Measurements from ENCODE around the gene MYO3B.

MYO3B gene

DNA sequence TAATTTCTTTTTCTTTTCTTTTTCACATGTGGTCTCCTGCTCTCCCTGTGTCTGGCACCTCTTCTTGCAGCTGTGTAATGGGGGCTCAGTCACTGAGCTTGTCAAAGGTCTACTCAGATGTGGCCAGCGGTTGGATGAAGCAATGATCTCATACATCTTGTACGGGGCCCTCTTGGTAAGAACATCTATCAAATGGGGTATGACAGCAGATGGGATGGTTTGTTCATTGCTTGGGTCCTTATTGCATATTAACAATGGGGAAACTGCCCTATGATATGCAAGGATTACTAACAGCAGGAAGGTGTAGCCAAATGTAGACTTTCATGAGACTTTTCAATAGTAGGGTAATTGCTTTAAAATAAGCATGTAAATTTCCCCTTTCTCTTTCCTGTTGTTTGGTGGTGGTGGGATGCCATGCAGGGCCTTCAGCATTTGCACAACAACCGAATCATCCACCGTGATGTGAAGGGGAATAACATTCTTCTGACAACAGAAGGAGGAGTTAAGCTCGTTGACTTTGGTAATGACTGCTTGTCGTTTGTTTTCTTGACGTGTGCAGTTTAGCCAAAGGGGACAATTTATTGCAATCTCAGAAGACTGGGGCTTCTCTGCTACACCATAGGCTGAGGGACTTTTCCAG lies 36.5 kb downstream of the MYO3B start:
- Mint-ChIP-seq H3K4me1 (ENCODE audit: low read depth) (peaks cover 4% of the 10 kb centered on the region), H3K27me3 (no peaks in the 10 kb centered on the region)

DNA sequence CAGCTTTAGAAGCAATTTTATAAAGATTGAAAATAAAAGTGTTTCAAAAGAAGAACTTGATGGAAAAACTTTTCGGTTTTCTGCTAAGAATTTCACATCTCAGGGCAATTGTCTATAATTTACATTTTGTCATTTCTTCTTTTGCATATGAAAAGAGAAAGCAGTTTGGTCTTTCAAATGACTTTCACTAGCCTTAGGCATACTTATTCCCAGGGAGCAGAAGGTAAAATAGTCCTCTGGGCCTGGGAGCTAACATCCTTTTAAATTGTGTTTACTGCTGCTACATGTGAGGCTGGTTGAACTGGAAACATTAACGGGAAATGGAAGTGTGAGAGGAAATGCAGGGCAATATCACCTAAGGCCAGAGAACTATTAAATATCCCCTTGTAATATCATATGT lies 37.1 kb downstream of the MYO3B start:
- Mint-ChIP-seq H3K9me3 (ENCODE audit: low read depth) (no peaks in the 10 kb centered on the region), H3K27me3 (no peaks in the 10 kb centered on the region), H3K4me1 (ENCODE audit: low read depth) (peaks cover 4% of the 10 kb centered on the region)

More for the DNA sequence above, 36.5 kb downstream of the MYO3B start:
- H3K36me3 Mint-ChIP-seq: no peaks in the 10 kb centered on the region
- H3K27ac Mint-ChIP-seq: no peak overlapping the region
- H3K9me3 Mint-ChIP-seq (ENCODE audit: low read depth): no peaks in the 10 kb centered on the region
- no peak overlapping the region for H3K4me3 Mint-ChIP-seq

DNA sequence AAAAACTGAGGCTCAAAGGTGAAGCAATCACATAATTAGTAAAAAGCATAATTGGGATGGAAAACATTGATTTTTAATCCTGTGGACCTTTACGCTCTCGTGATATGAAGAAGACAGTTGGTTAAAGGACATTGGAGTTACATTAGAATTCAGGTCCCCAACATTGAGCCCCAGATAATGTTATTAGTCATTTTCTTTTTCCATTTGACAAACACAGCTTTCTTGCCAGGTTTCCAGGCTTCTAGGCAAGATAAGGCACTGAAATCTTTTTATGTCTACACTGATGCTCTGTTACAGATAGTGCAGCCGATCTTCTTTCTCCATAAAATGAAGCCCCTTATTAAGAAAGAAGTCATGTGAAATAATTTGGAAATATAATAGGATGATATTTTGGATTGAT lies 38.5 kb downstream of the MYO3B start:
- H3K9me3 Mint-ChIP-seq (ENCODE audit: low read depth): no peaks in the 10 kb centered on the region
- no peaks in the 10 kb centered on the region for H3K27me3 Mint-ChIP-seq
- H3K4me3 Mint-ChIP-seq: no peak overlapping the region
- H3K36me3 Mint-ChIP-seq: no peaks in the 10 kb centered on the region
- peaks cover 4% of the 10 kb centered on the region for H3K4me1 Mint-ChIP-seq (ENCODE audit: low read depth)
- H3K27ac Mint-ChIP-seq: no peak overlapping the region

More for the DNA sequence above, 37.1 kb downstream of the MYO3B start:
- H3K36me3 Mint-ChIP-seq: no peaks in the 10 kb centered on the region
- no peak overlapping the region for H3K4me3 Mint-ChIP-seq
- no peak overlapping the region for H3K27ac Mint-ChIP-seq

DNA sequence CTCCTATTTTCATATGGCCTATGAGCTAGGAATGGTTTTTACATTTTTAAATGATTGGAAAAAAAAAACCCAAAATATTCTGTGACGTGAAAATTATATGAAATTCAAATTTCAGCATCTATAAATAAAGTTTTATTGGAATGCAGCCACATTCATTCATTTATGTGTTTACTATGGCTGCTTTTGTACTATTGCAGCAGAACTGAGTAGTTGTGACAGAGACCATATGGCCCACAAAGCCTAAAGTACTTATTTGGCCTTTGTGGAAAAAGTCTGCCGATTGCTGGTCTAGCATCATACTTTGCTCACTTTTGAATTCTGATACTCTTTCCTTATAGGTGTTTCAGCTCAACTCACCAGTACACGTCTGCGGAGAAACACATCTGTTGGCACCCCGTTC lies 39.0 kb downstream of the MYO3B start:
- H3K9me3 Mint-ChIP-seq (ENCODE audit: low read depth): no peaks in the 10 kb centered on the region
- no peaks in the 10 kb centered on the region for H3K27me3 Mint-ChIP-seq
- H3K4me1 Mint-ChIP-seq (ENCODE audit: low read depth): peaks cover 4% of the 10 kb centered on the region
- no peak overlapping the region for H3K27ac Mint-ChIP-seq
- no peaks in the 10 kb centered on the region for H3K36me3 Mint-ChIP-seq
- H3K4me3 Mint-ChIP-seq: no peak overlapping the region

DNA sequence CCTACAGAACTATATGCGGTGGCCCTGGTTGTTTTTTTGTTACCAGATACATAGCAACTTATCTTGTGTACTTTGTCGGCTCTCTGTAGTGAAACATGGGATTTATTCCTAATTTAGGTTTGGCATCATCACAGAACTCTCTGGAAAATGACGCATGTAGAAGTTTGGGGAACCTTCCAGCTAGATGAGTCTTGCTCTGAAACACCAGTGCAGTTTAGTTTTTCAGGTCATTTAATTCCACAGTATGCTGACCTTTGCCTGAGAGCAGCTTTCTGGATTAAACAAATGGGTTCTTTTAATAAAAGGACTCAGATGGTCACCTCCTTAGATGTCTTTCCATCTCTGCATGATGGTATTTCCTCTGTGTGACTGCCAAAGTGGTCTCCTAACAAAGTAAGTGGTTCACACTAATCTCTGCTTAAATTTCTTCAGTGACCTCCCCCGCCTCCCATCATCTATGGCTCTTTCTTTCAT lies 39.9 kb downstream of the MYO3B start:
- Mint-ChIP-seq H3K36me3 (no peaks in the 10 kb centered on the region), H3K9me3 (ENCODE audit: low read depth) (no peaks in the 10 kb centered on the region), H3K27ac (no peak overlapping the region), H3K27me3 (no peaks in the 10 kb centered on the region), H3K4me3 (no peak overlapping the region), H3K4me1 (ENCODE audit: low read depth) (peaks cover 4% of the 10 kb centered on the region)

DNA sequence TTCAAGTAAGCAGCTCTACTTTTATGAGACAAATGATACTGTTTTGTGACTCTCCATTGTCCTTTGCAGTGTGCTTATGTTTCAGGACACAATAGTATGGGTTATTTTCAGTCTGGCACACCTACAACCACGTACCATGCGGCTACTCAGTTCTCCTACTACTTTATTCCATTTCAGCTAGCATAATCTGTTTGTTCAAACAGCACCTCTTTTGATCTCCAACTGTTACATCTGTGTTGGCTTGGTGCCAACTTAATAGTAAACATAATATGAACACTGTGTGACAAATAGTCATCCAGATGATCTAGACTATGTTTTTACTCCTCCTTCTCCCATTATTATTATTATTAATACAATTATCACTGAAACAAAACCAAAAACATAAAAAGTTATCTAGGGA lies 40.5 kb downstream of the MYO3B start:
- H3K27ac Mint-ChIP-seq: no peak overlapping the region
- H3K4me3 Mint-ChIP-seq: no peak overlapping the region
- H3K9me3 Mint-ChIP-seq (ENCODE audit: low read depth): no peaks in the 10 kb centered on the region
- H3K27me3 Mint-ChIP-seq: no peaks in the 10 kb centered on the region
- H3K4me1 Mint-ChIP-seq (ENCODE audit: low read depth): no peaks in the 10 kb centered on the region
- no peaks in the 10 kb centered on the region for H3K36me3 Mint-ChIP-seq

DNA sequence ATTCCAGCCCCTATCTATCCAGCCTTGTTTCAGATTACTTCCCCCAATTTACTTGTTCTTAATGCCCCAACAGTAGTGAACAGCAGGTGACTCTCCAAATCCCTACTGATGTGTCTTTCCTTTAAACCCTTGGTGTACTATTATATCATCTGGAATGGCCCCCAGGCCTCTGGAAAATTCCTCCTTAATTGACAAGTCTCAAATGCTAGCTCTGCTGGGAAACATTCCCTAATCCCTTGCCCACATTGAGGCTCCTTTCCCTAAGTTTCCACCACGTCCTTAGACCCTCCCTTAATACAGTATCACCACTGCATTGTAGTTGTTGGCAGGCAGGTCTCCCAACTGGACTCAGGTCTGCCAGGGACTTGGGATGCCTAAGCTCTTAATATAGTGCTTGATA lies 41.0 kb downstream of the MYO3B start:
- no peaks in the 10 kb centered on the region for H3K27me3 Mint-ChIP-seq
- no peak overlapping the region for H3K4me3 Mint-ChIP-seq
- no peaks in the 10 kb centered on the region for H3K9me3 Mint-ChIP-seq (ENCODE audit: low read depth)
- H3K36me3 Mint-ChIP-seq: no peaks in the 10 kb centered on the region
- H3K4me1 Mint-ChIP-seq (ENCODE audit: low read depth): no peaks in the 10 kb centered on the region
- no peak overlapping the region for H3K27ac Mint-ChIP-seq

DNA sequence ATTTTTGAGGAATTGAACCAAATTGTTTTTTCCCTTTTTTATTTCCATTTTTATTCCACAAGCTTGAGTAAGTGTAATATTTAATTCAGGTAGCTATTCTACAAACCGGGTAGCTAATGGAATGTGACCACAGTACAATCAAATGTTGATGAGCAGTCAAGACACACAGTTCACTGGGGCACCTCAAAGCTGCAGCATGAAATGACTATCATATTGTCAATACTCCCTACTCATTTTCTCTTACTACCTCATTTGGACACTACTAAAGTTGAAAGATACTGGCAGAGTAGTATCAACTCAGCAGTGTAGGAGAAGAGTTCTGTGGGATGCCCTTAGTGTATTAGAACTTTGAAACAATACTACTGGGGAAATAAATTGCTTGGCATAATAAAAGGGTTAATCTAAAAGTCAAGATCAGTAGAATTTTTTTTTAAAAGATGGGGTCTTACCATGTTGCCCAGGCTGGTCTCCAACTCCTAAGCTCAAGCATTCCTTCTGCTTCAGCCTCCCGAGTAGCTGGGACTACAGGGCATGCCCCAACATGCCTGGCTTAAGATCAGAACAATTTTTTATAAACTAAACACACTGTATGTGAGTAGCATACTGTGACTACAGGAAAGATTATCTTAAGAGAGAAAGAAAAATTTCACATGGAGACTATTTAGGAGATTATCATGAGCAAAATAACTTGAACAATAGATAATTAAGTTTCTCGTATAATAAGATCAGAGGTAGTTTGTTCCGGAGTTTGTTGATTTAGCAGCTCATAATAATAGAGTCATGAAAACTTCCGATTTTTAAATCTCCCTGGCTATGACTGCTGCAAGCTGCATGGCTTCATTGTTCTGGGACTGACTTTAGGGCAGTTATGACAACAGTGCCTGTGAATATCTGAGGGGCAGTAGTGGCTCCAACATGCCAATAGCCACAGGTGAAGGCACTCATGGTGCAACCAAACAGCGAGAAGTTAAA lies 43.7 kb downstream of the MYO3B start:
- H3K4me3 Mint-ChIP-seq: no peak overlapping the region
- H3K27me3 Mint-ChIP-seq: no peaks in the 10 kb centered on the region
- no peaks in the 10 kb centered on the region for H3K4me1 Mint-ChIP-seq (ENCODE audit: low read depth)
- H3K36me3 Mint-ChIP-seq: no peaks in the 10 kb centered on the region
- no peak overlapping the region for H3K27ac Mint-ChIP-seq
- no peaks in the 10 kb centered on the region for H3K9me3 Mint-ChIP-seq (ENCODE audit: low read depth)

DNA sequence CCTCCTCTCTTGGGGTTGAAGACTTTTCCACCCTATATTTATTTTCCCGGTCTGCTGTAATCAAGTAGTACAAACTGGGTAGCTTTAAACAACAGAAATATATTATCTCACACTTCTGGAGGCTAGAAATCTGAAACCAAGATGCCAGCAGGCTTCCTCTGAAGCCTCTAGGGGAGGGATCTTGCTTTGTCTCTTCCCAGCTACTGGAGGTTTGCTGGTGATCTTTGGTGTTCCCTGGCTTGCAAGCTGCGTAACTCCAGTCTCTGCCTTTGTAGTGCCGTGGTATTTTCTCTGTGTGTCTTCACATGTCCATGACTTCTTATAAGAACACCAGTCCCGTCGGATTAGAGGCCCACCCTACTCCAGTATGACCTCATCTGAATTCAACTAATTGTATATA lies 44.4 kb downstream of the MYO3B start:
- no peak overlapping the region for H3K27ac Mint-ChIP-seq

DNA sequence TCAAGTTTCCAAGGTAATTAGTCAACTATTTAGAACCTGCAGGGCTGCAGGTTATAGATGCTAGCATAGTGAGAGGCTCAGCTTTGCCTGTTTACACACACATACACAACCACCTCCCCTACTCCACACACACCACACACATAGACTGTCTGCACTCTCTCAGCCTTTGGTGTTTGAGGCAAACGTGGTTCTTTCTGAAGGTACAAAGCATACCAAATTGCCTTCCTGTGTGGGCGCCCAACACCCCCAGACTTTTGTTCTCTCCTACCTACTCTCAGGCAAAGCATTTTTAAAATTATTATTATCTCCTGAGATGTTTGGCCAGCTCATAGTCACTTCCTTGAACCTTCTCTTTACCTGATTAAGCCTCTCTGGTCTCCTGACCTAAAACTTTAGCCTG lies 44.9 kb downstream of the MYO3B start:
- Mint-ChIP-seq H3K4me3 (no peak overlapping the region), H3K27ac (no peak overlapping the region)

More for the DNA sequence above, 44.4 kb downstream of the MYO3B start:
- no peak overlapping the region for H3K4me3 Mint-ChIP-seq
- no peaks in the 10 kb centered on the region for H3K27me3 Mint-ChIP-seq
- H3K9me3 Mint-ChIP-seq (ENCODE audit: low read depth): no peaks in the 10 kb centered on the region
- no peaks in the 10 kb centered on the region for H3K36me3 Mint-ChIP-seq
- H3K4me1 Mint-ChIP-seq (ENCODE audit: low read depth): no peaks in the 10 kb centered on the region

DNA sequence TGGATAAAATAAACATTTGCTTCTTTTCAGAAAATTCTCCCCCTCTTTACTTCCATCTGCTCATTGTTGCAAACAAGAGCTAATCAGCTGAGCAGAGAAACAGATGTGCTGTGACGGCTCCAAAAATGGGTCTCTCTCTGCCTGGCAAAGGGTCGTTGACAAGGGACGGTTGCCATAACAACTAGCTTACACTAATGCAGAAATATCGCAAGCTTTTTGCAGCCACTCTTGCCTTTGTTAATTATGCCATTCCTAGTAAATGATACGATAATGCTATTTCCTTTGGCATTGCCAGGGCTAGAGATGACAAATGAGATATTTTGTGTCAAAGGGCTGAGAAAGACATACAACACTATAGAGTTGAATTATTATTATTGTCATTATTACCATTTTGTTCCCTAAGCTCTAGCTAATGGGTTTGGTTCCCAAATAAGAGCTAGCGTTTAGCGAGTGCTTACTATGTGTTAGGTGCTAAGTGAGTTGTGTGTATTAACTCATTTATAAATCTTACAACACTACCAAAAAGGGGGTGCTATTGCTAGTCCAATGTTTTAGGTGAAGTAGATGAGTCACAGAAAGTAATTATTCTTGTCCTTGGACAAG lies 46.8 kb downstream of the MYO3B start:
- no peaks in the 10 kb centered on the region for H3K9me3 Mint-ChIP-seq (ENCODE audit: low read depth)
- no peaks in the 10 kb centered on the region for H3K4me1 Mint-ChIP-seq (ENCODE audit: low read depth)
- no peak overlapping the region for H3K27ac Mint-ChIP-seq
- H3K4me3 Mint-ChIP-seq: no peak overlapping the region
- no peaks in the 10 kb centered on the region for H3K36me3 Mint-ChIP-seq
- peaks cover 2% of the 10 kb centered on the region for H3K27me3 Mint-ChIP-seq

More for the DNA sequence above, 44.9 kb downstream of the MYO3B start:
- Mint-ChIP-seq H3K27me3 (no peaks in the 10 kb centered on the region), H3K4me1 (ENCODE audit: low read depth) (no peaks in the 10 kb centered on the region), H3K9me3 (ENCODE audit: low read depth) (no peaks in the 10 kb centered on the region), H3K36me3 (no peaks in the 10 kb centered on the region)

DNA sequence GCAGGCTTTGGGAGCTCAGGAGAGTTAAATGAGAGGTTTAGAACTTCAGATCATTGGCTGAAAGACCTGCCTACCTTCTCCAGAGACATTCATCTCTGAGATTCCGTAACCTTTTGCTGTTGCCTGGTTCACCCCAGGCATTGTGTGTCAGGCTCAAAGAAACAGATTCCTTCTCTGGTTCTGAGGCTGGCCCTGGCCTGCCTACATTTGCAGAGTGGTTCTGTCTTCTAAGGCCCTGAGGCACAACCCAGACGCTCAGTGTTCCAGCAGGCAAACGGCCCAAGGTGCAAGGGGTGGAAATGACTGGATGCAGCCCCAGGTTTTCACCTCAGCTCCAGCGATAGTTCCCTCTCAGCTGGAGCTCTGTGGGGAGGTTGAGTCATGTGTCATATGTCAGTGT lies 48.3 kb downstream of the MYO3B start:
- Mint-ChIP-seq H3K9me3 (ENCODE audit: low read depth) (no peaks in the 10 kb centered on the region), H3K4me1 (ENCODE audit: low read depth) (no peaks in the 10 kb centered on the region), H3K36me3 (no peaks in the 10 kb centered on the region), H3K27ac (no peak overlapping the region), H3K4me3 (no peak overlapping the region), H3K27me3 (peaks cover 4% of the 10 kb centered on the region)

DNA sequence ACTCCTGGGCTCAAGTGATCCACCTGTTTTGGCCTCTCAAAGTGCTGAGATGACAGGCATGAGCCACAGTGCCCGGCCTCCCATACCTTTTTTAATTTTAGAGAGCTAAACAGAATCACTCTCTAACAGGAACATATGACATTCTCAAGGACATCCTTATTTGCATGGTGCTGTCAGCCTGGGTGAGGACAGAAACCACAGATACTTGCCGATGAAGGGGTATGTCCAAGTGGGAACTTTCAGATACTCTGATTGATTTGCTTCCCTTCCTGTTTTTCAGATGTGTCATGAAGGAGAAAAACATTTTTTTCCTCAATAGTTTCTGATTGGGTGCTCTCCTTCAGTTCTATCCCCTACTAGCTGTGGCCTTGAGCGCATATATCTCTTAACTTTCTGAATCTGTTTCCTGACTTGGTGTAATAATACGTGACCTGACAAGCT lies 49.6 kb downstream of the MYO3B start:
- Mint-ChIP-seq H3K9me3 (ENCODE audit: low read depth) (no peaks in the 10 kb centered on the region), H3K4me3 (no peak overlapping the region), H3K4me1 (ENCODE audit: low read depth) (no peaks in the 10 kb centered on the region), H3K27me3 (peaks cover 5% of the 10 kb centered on the region), H3K27ac (no peak overlapping the region), H3K36me3 (no peaks in the 10 kb centered on the region)

DNA sequence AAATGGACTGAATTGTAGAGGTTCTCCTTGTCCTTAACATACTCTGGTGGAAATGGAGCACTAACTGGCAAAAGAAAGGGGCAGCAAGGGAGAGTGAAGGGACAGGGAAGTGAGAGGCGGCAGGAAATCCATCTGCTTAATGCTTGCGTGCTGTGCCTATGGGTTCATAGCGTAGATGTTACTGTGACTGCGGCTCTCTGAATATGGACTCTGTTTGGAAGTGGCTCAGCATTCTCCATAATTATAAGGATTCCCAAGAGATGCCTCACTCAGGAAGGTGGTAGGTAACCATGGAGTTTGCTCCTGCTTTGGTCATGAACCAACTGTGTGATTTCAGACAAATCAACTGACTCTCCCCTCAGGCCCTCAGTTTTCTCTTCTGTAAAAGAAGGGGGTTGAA lies 50.0 kb downstream of the MYO3B start:
- Mint-ChIP-seq H3K27ac (no peak overlapping the region), H3K27me3 (peaks cover 5% of the 10 kb centered on the region), H3K9me3 (ENCODE audit: low read depth) (no peaks in the 10 kb centered on the region), H3K36me3 (no peaks in the 10 kb centered on the region), H3K4me3 (no peak overlapping the region), H3K4me1 (ENCODE audit: low read depth) (no peaks in the 10 kb centered on the region)

DNA sequence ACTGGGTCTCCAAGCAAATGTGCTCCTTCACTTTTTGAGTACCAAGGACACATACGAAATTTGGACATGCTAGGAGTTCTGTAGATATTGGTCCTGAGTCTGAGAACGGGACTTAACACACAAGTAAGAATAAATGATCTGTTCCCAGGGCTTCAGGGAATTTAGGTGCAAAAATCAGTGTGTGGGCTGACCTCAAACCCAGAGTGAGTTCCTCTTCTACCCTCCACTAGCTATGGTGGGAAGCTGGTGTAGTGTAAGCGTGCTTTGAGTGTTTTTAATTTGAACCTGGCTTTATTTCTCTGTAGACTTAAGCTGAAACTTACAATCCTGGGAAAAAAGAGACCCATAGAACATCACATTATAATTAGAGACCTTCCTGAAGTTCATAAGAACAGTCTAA lies 50.5 kb downstream of the MYO3B start:
- no peak overlapping the region for H3K27ac Mint-ChIP-seq
- H3K36me3 Mint-ChIP-seq: no peaks in the 10 kb centered on the region
- no peaks in the 10 kb centered on the region for H3K9me3 Mint-ChIP-seq (ENCODE audit: low read depth)
- H3K27me3 Mint-ChIP-seq: peaks cover 5% of the 10 kb centered on the region
- H3K4me3 Mint-ChIP-seq: no peak overlapping the region
- no peaks in the 10 kb centered on the region for H3K4me1 Mint-ChIP-seq (ENCODE audit: low read depth)
